HepG2 (cell line): ENCODE measurements around the gene DOCK1. TPM values are rescaled to one million over a fixed set of nuclear protein-coding genes. Genes with fewer than 3 reads are reported as not detected.

Experiments
- DDIT3 ChIP-seq: sonication (generic); formaldehyde crosslinking; IDR thresholded peaks from 2 replicates; pipeline ENCODE4 v1.4.0; 2020; ENCODE audit warnings: mild to moderate bottlenecking, missing genetic modification reagents
- FIP1L1 ChIP-seq: fragments of 200-400 bp; formaldehyde crosslinking; IDR thresholded peaks from 2 replicates; pipeline ENCODE4 v1.6.1; 2018; ENCODE audit warnings: low read depth, mild to moderate bottlenecking, low read length, moderate library complexity, borderline replicate concordance; ENCODE audit not compliant: insufficient read depth
- GPBP1L1 ChIP-seq: sonication (generic); formaldehyde crosslinking; IDR thresholded peaks from 2 replicates; pipeline ENCODE4 v1.5.0; 2020; ENCODE audit warnings: mild to moderate bottlenecking, missing genetic modification reagents
- KLF11 ChIP-seq: IDR thresholded peaks from 2 replicates; pipeline ENCODE4 v1.6.1; 2016; ENCODE audit warnings: missing compliant biosample characterization
- PCBP2 ChIP-seq: fragments of 200-400 bp; formaldehyde crosslinking; optimal IDR thresholded peaks from 2 replicates; pipeline ENCODE3; 2018; ENCODE audit warnings: low read length, low read depth; ENCODE audit not compliant: poor library complexity, severe bottlenecking
- SATB2 ChIP-seq: sonication (generic); formaldehyde crosslinking; IDR thresholded peaks from 2 replicates; pipeline ENCODE4 v1.5.0; 2020; ENCODE audit warnings: missing genetic modification reagents
- U2AF1 ChIP-seq: fragments of 200-400 bp; formaldehyde crosslinking; optimal IDR thresholded peaks from 2 replicates; pipeline ENCODE3; 2017; ENCODE audit warnings: mild to moderate bottlenecking, low read depth, low read length
- ZFP36 ChIP-seq: fragments of 150-350 bp; IDR thresholded peaks from 2 replicates; pipeline ENCODE4 v1.6.1; 2018; ENCODE audit warnings: borderline replicate concordance, low read length, low read depth; ENCODE audit not compliant: partially characterized antibody
- ZFX ChIP-seq: sonication (generic); formaldehyde crosslinking; IDR thresholded peaks from 2 replicates; pipeline ENCODE4 v1.4.0; 2020; ENCODE audit warnings: mild to moderate bottlenecking, low read depth, missing genetic modification reagents, moderate library complexity
- ZNF136 ChIP-seq: sonication (generic); formaldehyde crosslinking; IDR thresholded peaks from 2 replicates; pipeline ENCODE4 v1.8.1; 2022; ENCODE audit warnings: low read depth, mild to moderate bottlenecking, moderate library complexity, missing genetic modification reagents
- ZNF276 ChIP-seq: sonication (generic); formaldehyde crosslinking; IDR thresholded peaks from 2 replicates; pipeline ENCODE4 v1.4.0; 2020; ENCODE audit warnings: mild to moderate bottlenecking, low read depth, missing genetic modification reagents
- ZNF281 ChIP-seq: sonication (generic); formaldehyde crosslinking; IDR thresholded peaks from 2 replicates; pipeline ENCODE4 v1.4.0; 2020; ENCODE audit warnings: missing genetic modification reagents, borderline replicate concordance
- ZNF609 ChIP-seq: sonication (generic); formaldehyde crosslinking; IDR thresholded peaks from 2 replicates; pipeline ENCODE4 v1.4.0; 2020; ENCODE audit warnings: mild to moderate bottlenecking, missing genetic modification reagents, borderline replicate concordance
- ZSCAN20 ChIP-seq: sonication (generic); formaldehyde crosslinking; IDR thresholded peaks from 2 replicates; pipeline ENCODE4 v1.4.0; 2020; ENCODE audit warnings: missing genetic modification reagents, mild to moderate bottlenecking, borderline replicate concordance
- polyA plus RNA-seq, 8 experiments: library from polyadenylated mRNA; depleted of rRNA in 3 of 8; stranded (reverse) in 7 of 8; unstranded in 1 of 8; fragments of >200 nt; fragmentation: Illumina TruSeq in 4 of 8; extraction: Trizol in 4 of 8; gene quantifications; 2 replicates each; pipeline versions ENCODE4 v1.2.1 to v1.2.3, GENCODE V29; 2011 to 2016; ENCODE audit warnings: low read depth in 4 of 8, missing spikeins in 1 of 8, mixed read lengths in 1 of 8; ENCODE audit not compliant: insufficient read depth in 1 of 8
- total RNA-seq, 5 experiments: library from RNA; depleted of rRNA; stranded (reverse); fragments of >200 nt; fragmentation: Illumina TruSeq; extraction: Trizol; gene quantifications; 2 replicates each; pipeline ENCODE4 v1.2.3, GENCODE V29; 2016; ENCODE audit warnings: low read depth in 1 of 5

The DOCK1 gene
- total and polyA plus RNA-seq, 2 of the 13 experiments (the other 11 are each of a cell fraction or from before 2014, with no cell fraction given) = 8.3 to 25.5 TPM

- TF ChIP-seq ZSCAN20 (CRISPR knock-in tag) (no peak), ZNF281 (peak; percentile 47), ZFP36 (no peak), DDIT3 (no peak), FIP1L1 (no peak), U2AF1 (no peak), ZNF609 (CRISPR knock-in tag) (no peak), ZNF276 (CRISPR knock-in tag) (no peak), SATB2 (no peak), PCBP2 (no peak), KLF11 (CRISPR knock-in tag) (no peak), ZFX (peak; percentile 64), ZNF136 (CRISPR knock-in tag) (no peak), GPBP1L1 (no peak)
Observed at GRCh38 chr10:126905776-126906703, 812 bp downstream of the DOCK1 start (continued).
